ENCODE results near the gene DDX24.

The DDX24 gene

DNA sequence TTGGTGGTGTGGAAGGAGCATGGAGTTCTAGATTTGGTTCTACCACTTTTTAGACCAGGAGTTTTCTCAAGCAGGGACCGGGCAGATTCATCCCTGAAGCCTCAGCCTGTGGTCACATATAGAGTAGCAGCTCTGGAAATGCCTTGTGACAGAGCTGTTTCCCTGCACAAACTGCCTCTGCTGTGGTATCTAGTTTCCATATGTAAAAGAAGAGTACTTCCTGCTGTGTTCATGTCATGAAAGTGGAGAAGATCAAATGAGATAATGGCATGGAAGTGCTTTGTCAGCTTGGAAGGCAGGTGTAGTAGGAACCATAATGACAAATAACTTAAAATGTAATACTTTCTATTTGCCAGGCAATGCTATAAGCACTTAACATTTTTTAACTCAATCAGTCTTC is 28.8 kb downstream of the DDX24 start:
- TF ChIP-seq, protein P1, sequence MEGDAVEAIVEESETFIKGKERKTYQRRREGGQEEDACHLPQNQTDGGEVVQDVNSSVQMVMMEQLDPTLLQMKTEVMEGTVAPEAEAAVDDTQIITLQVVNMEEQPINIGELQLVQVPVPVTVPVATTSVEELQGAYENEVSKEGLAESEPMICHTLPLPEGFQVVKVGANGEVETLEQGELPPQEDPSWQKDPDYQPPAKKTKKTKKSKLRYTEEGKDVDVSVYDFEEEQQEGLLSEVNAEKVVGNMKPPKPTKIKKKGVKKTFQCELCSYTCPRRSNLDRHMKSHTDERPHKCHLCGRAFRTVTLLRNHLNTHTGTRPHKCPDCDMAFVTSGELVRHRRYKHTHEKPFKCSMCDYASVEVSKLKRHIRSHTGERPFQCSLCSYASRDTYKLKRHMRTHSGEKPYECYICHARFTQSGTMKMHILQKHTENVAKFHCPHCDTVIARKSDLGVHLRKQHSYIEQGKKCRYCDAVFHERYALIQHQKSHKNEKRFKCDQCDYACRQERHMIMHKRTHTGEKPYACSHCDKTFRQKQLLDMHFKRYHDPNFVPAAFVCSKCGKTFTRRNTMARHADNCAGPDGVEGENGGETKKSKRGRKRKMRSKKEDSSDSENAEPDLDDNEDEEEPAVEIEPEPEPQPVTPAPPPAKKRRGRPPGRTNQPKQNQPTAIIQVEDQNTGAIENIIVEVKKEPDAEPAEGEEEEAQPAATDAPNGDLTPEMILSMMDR (IDR thresholded peaks at IDR 0.05; ENCODE audit: low read depth, low read length, missing control alignments), result no peak
- in situ Hi-C loops (cut with HindIII; ENCODE audit: low sequenced_read_pairs), result no loop called here
- H3K4me3 ChIP-seq (ENCODE audit: low read depth, low read length), result no peak overlapping the region
- no peak for DNase-seq (ENCODE audit: low read depth)

DNA sequence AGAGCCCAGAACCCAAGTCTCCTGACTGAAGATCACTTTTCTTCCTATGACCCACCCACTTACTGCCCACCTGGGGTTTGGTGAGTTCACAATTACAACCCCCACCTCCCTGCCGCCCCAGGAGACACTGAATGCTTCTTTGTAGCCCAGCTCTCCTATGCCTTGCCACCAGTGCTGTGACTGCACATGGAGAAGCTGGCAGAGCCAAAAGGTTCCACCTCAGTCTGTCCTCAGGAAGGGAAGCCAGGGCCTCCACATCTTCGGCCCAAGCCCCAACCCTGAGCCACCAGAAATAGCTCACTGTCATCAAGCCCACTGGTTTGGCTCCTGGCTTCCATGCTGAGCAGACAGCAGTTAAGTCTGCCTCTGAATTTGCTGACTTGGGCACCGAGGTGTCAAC is 29.2 kb downstream of the DDX24 start:
- TF ChIP-seq, protein P1 (IDR thresholded peaks at IDR 0.05; ENCODE audit: low read depth, low read length, missing control alignments), result no peak
- in situ Hi-C loops (cut with HindIII; ENCODE audit: low sequenced_read_pairs), result no loop called here

DNA sequence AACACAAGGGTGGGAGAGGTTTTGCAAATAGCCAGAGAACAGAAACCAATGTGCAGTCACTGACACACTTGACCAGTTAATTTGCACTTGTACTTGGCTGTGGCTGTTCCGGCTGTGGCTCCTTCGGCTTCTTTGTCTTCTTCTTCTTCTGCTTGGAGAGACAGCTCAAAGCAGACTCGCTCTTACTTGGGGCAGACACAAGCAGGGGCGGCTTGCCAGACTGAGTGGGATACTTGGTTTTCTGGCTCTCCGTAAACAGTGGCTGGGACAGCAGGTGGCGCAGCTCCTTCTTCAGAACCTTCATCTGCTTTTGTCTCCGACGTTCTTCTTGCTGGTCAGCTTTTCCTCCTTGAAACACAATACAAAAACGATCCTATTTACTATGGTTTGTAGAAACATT is 29.9 kb downstream of the DDX24 start:
- DNase-seq (ENCODE audit: low read depth), result peak; percentile 64
- TF ChIP-seq, protein P1 (IDR thresholded peaks at IDR 0.05; ENCODE audit: low read depth, low read length, missing control alignments), result peak; percentile 65
- H3K4me3 ChIP-seq (ENCODE audit: low read depth, low read length), result no peak overlapping the region
- in situ Hi-C loops (cut with HindIII; ENCODE audit: low sequenced_read_pairs), result no loop called here

More for the DNA sequence above, 29.2 kb downstream of the DDX24 start:
- no peak for DNase-seq (ENCODE audit: low read depth)
- no peak overlapping the region for H3K4me3 ChIP-seq (ENCODE audit: low read depth, low read length)

DNA sequence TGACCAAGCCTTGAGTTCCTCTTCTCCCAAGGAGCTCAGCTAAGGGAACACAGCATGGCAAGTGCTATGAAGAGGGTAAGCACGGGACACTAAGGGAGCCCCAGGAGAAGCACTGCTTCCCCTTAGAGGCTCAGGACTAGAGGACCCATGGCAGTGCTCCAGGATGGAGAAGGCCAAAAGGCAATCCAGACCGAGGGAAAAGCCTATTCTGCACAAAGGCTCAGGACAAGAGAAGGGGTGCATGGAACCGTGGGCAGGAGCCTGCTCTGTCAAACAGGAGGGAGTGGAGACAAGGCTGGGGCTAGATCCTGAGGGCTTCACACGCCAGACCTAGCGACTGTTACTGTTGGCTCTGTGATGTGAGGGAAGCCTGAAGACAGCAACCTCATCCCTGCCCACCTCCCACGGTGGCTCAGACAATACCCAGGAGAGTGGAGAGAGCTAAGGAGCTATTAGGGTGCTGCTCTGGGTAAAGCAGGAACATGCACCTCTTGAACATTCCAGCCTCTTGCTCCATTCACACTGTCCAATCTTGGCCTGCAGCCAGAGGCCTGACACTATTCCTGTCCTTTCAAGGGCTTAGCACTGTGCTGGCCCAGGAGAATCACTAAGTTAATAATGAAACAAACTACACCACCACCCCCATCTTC is 30.6 kb downstream of the DDX24 start:
- in situ Hi-C loops (cut with HindIII; ENCODE audit: low sequenced_read_pairs), result no loop called here

DNA sequence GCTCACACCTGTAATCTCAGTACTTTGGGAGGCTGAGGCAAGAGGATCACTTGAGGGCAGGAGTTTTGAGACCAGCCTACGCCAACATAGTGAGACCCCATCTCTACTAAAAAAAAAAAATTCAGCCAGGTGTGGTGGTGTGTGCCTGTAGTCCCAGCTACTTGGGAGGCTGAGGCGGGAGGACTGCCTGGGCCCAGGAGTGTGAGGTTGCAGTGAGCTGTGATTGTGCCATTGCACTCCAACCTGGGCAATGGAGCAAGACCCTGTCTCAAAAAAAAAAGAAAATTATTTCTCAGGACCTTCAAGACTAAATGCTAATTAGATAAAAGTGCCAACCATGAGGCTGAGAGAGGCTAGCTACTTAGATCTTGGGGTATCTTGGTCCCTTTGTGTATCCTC is 31.4 kb downstream of the DDX24 start:
- TF ChIP-seq, protein P1 (IDR thresholded peaks at IDR 0.05; ENCODE audit: low read depth, low read length, missing control alignments), result no peak
- in situ Hi-C loops (cut with HindIII; ENCODE audit: low sequenced_read_pairs), result no loop called here
- DNase-seq (ENCODE audit: low read depth), result no peak
- no peak overlapping the region for H3K4me3 ChIP-seq (ENCODE audit: low read depth, low read length)

More for the DNA sequence above, 30.6 kb downstream of the DDX24 start:
- no peak for DNase-seq (ENCODE audit: low read depth)
- no peak overlapping the region for H3K4me3 ChIP-seq (ENCODE audit: low read depth, low read length)
- TF ChIP-seq, protein P1 (IDR thresholded peaks at IDR 0.05; ENCODE audit: low read depth, low read length, missing control alignments), result no peak

DNA sequence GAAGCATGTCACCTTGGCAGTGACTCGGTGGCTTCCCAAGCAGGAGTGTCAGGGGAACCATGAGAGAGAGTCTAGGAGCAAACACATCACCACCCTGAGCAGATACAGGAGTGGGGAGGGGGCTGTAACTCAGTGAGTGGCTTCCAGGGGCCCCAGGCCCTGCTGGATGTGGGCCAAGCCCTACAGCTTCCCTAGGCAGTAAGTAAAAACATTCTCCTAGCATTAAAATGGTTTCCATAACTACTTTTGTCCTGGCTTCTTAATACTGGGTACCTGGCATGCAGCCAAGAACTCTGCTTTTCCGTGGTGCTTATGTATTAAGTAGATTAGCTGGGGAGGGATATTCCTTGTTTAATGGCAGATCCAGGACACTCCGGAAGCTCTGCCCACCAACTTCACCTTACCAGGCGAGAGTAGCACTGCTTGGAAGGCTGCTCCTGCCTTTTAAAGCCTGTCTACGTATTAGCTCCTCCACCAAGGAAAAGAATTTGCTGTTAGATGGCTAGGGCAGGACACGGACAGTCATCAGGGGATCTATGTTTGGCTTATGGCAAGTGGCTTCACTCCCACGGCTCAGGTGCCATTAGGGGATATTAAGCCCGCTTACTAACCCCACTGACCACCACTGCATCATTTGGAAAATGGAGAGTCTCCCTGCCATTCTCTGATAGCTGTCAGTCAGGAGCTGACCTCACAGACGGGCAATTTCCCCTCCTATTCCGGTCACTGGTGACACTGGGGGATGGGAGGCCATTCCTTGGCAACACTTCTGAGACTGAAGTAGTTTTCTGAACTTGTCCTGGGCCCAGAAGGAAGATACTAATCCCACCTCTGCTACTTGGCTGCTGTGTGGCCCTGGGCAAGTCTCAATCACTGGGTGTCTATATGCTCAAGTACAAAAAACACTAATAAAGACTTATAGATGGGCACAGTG is 32.0 kb downstream of the DDX24 start:
- TF ChIP-seq, protein P1 (IDR thresholded peaks at IDR 0.05; ENCODE audit: low read depth, low read length, missing control alignments), result no peak
- H3K4me3 ChIP-seq (ENCODE audit: low read depth, low read length), result no peak overlapping the region
- in situ Hi-C loops (cut with HindIII; ENCODE audit: low sequenced_read_pairs), result no loop called here
- no peak for DNase-seq (ENCODE audit: low read depth)
